HL-60/S4 treated with retinoic acid at 250 ng/mL for 4 days and 3 days (cell line): ENCODE data around the gene ASB7.
"Not testable (repeated sequence)": the region's sequence is repeated elsewhere in the genome, so short reads cannot be mapped to it uniquely, and the experiment has no call there.

ENCODE experiments used
- in situ Hi-C: fragments of 300-500 bp; cut with MboI; formaldehyde crosslinking; loops from 2 replicates; pipeline ENCODE4 v1.7.0; 2022; ENCODE audit warnings: low sequenced_read_pairs

ASB7 gene, protein sequence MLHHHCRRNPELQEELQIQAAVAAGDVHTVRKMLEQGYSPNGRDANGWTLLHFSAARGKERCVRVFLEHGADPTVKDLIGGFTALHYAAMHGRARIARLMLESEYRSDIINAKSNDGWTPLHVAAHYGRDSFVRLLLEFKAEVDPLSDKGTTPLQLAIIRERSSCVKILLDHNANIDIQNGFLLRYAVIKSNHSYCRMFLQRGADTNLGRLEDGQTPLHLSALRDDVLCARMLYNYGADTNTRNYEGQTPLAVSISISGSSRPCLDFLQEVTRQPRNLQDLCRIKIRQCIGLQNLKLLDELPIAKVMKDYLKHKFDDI

DNA sequence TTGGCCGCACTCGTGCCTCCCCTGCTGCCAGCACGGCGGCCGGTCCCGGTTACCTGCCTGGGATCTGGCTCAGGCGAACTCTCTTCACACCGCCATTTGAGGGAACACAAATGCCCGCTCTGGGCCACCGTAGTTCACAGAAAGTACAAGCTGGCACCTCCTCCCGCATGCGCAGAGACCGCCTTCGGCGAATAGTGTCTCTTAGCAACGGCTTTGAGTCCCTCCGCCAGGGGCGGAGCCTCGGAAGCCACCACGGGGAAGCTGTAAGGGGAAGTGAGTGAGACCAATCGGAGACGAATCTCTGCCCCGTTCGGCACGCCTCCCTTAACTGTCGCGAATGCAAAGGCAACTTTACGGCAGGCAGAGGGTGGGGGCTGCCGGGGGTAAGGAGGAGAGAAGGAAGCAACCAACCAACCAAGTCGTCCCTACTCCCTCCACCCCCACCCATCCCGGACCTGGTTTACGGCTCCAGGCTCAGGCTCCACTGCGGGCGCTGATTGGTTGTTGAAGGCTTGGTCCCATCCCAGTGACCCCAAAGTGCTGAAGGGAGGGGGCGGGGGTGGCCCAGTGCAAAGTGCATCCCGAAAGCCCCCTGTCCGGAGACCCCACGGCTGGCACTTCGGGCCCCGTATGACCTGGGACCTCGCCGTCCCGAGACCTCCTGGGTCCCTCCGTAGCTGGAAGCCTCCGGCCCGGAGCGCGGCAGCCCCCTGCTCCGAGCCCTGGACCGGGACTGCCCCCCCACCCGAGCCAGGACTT is at the start of gene ASB7, which contains the start of gene LINS1:
Gene ASB7, plus strand, starts transcription at position 526 of the 759 bp plus-strand sequence. CDS start 9,628 bp downstream, outside the sequence.
Gene LINS1, minus strand, starts transcription at position 121 of the 759 bp plus-strand sequence. CDS start 21,342 bp downstream, outside the sequence.
- in situ Hi-C loops = no loop called here

DNA sequence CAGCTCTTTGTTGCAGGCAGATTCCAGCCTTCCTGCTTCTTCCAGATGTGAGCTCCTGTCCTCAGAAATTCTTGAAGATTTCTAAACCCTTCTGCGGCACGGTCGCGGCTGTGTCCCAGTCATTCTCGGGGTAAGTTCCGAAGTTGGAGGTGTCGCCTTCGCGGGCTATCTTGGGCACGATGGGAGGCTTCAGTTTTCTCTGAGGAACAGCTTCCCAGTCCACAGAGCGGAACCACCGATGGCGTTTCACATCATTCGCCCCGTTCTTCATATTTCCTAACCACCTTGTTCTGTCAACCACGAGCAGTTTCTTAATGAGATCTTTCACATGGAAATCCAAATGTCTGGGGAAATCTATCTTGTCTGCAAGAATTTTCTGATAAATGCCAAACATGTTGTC is 48.9 kb upstream of the ASB7 start:
- in situ Hi-C loops = no loop called here

- in situ Hi-C loops = no loop called here
Observed at GRCh38 chr15:100558771-100559254, 43.6 kb upstream of the ASB7 start.

- in situ Hi-C loops = no loop called here
Observed at GRCh38 chr15:100559330-100559729, 43.1 kb upstream of the ASB7 start.

GRCh38 chr15:100560323-100560722 is 42.1 kb upstream of the ASB7 start:
- in situ Hi-C loops = no loop called here

- in situ Hi-C loops = no loop called here
Observed at GRCh38 chr15:100565591-100565990, 36.8 kb upstream of the ASB7 start.

DNA sequence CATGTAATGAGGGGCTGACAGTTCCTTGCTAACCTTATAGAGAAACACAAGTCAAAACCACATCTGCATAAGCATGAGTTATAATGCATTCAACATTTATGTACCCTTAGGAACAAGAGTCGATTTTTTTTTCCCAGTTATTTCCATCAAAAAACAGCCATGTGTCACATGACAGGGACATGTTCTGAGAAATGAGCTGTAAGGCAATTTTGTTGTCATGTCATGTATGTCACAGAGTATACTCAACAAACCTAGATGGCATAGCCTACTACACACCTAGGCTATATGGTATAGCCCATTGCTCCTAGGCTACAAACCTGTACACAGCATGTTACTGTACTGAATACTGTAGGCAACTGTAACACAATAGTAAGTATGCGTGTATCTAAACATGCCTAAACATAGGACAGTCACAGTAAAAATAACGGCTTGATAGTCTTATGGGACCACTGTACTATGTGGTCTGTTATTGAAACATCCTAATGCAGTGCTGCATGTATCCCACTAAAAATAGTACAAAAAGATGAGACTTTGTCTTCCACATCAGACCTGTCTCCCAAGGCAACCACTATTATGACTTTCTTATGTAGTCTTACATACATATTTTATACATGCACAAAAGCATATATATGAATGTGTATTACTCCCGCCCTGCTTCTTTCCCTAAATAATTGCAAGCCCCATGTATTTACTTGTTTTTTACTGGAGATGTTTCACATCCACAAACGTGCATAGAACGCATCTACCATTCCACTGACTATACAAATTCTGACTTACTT is 35.4 kb upstream of the ASB7 start:
- in situ Hi-C loops = no loop called here

- in situ Hi-C loops = no loop called here
Observed at GRCh38 chr15:100569391-100569790, 33.0 kb upstream of the ASB7 start.

- in situ Hi-C loops = no loop called here
Observed at GRCh38 chr15:100570275-100570674, 32.1 kb upstream of the ASB7 start.

DNA sequence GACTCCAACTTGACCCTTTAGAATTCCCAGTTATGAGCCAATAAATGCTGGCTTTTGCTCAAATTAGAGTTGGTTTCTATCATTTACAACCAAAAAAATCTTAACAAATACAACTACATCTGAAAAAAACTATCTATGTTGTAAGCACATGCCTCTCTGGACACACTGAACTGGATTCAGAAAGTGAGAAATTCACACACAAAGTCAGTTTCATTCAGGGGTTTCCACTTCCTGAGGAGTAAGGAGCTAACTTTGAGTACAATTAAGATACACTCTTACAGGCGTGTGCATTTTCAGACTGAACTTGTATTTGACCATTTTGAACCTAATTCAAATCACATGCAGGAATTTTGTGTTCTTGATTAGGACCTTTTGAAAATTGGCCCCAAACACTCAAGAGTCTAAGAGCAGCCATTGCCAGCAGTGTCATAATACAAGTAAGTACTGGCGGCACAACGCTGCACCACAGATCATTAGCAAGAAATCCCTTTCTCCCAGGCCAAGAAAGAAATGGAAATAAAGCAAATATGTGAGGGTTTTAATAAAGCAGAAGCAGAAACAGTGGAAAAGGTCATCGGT is 31.6 kb upstream of the ASB7 start:
- in situ Hi-C loops = no loop called here

DNA sequence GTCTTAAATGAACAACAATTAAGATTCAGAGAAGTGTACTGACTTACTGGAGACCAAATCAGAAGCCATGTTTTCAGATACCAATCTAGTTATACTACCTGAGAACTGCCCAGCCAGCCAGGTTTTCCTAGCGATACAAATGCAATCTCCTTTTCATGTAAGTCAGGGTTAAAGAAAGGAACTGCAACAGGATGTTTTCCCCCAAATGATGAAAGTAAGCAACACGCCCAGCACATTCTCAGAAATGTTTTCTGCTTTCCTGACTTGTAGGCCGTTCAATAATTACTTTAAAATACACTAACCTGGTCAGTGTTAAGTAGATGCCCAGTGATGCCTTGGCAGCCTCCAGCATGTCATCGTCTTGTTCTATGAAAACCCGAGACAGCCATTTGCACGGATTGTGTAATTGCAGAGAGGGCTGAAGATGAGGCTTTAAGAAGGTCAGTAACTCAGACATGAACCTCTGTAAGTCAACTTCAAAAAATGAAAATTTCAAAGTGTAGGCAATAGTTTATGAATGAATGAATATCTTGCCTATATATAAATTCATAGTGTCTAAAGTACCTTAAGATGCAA is 30.7 kb upstream of the ASB7 start:
- in situ Hi-C loops = no loop called here

DNA sequence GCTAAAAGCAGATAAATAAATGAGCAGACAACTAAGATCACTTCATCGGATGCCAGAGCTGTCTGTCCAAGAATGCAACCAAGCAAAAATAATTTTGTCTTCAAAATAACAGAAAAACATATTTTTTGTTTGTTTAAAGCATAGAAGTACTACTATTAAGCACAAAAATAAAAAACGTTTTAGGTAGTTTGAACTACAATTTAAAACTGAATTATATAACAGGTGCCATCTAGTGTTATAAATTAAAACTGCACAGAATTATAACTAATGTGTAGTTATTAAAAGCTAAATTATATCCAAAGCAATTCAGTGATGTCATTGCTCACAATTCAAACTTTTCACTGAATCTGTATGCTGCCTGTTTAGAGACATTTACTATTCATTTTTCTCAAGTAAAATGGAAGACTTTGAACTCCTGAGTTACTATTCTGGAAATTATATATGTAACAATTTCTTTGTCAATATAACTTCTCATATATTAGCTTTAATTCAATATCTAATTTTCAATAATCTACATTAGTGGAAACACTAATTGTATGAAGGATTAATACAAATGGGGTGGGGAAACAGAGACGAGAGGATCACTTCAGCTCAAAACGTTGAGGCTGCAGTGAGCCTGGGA is 29.9 kb upstream of the ASB7 start:
- in situ Hi-C loops = no loop called here

DNA sequence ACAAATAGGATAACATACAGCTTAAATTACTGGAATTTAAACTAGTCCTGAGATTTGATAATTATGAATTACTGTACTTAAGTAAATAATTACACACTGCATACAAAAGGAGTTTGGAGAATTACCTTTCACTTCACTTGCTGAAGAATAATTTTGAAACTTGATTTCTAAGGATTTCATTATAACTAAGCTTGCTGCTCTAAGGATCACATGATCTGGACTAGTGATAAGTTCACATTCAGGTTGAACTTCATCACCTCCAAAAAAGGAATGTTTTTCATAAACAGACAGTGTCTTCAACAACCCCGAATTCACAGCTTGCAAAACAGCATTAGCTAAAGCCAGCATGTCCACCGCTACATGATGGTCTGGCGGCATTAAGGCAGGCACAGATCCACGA is 28.9 kb upstream of the ASB7 start:
- in situ Hi-C loops = no loop called here

DNA sequence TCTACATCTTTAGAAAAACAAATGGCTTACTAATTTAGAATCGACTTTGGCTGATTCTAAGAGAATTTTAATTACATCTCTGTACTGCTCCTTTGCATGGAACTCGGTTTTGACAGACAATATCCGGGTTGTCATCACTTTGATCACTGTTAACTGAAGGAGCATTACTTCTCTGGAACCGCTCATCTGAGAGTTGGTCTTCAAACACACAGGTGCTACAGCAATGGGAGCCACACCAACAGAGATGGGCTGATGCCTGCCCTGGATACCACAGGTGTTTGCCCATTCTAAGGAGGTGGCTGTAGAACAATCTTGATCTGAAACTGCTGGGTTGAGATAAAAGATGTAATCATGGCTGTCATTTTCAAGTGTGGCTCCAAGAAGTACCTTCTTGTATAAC is 22.0 kb upstream of the ASB7 start:
- in situ Hi-C loops = no loop called here

- in situ Hi-C loops = no loop called here
Observed at GRCh38 chr15:100588638-100589242, 13.6 kb upstream of the ASB7 start.

GRCh38 chr15:100591163-100591562 is 11.2 kb upstream of the ASB7 start:
- in situ Hi-C loops = not testable (repeated sequence)

- in situ Hi-C loops = no loop called here
Observed at GRCh38 chr15:100591835-100592234, 10.6 kb upstream of the ASB7 start.

GRCh38 chr15:100592898-100593297 is 9.5 kb upstream of the ASB7 start:
- in situ Hi-C loops = no loop called here

GRCh38 chr15:100593431-100593830 is 9.0 kb upstream of the ASB7 start:
- in situ Hi-C loops = no loop called here

- in situ Hi-C loops = no loop called here
Observed at GRCh38 chr15:100595964-100596363, 6.4 kb upstream of the ASB7 start.
